Measurements from ENCODE around the gene SNCG.
"Not testable (repeated sequence)": the region's sequence is repeated elsewhere in the genome, so short reads cannot be mapped to it uniquely, and the experiment has no call there.

SNCG gene

GRCh38 chr10:86958116-86958900, at the start of gene SNCG:
TSS of gene SNCG (plus strand) at chr10:86958599. CDS start at chr10:86958698, 99 bp downstream.
- DNase-seq (ENCODE audit: low read depth), result no peak

- no peak for DNase-seq (ENCODE audit: low read depth)
These were observed 43.7 kb upstream of the SNCG start for GRCh38 chr10:86914734-86915133.

DNA sequence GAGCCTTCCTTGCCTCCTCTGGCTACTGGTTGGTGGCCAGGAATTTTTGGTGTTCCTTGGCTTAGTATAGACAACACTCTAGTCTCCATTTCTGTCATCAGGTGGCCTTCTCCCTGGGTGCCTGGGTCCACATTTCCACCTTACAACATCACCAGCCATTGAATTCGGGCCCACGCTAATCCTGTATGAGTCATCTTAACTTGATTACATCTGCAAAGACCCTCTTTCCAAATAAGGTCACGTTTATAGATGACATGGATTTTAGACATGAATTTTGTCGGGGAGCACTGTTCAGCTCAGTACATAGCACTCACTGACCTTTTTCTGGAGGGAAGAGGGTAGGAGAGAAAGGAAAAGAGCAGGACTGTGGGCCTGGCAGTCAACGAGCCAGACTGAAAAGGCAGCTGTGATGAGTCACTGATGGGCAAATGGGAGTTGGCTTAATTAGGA, 40.4 kb upstream of the SNCG start:
- DNase-seq (ENCODE audit: low read depth), result no peak

DNA sequence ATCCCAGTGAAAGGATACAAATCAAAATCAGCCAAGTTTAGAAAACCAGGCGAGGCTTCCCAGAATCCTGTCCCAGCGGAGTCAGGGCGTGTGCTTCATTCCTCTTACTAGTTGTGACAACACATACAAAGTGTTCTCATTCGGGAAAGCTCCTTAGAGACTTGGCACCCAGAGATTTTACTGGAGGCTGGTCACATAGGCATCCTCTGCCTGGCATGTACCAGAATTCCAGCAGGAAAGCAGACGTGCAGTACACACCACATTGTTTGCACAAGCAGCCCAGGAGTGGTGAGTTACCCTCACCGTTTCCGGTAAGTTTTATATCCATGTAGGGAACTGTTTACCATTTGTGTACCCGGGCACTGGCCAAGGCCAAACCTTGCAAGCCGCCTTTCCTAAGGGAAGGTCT, 35.8 kb upstream of the SNCG start:
- no peak for DNase-seq (ENCODE audit: low read depth)

GRCh38 chr10:86929468-86930380, 28.7 kb upstream of the SNCG start:
- DNase-seq (ENCODE audit: low read depth), result no peak

- DNase-seq (ENCODE audit: low read depth), result no peak
These were observed 26.5 kb upstream of the SNCG start for GRCh38 chr10:86931872-86932271.

GRCh38 chr10:86932674-86933073, 25.7 kb upstream of the SNCG start:
- DNase-seq (ENCODE audit: low read depth), result no peak

DNA sequence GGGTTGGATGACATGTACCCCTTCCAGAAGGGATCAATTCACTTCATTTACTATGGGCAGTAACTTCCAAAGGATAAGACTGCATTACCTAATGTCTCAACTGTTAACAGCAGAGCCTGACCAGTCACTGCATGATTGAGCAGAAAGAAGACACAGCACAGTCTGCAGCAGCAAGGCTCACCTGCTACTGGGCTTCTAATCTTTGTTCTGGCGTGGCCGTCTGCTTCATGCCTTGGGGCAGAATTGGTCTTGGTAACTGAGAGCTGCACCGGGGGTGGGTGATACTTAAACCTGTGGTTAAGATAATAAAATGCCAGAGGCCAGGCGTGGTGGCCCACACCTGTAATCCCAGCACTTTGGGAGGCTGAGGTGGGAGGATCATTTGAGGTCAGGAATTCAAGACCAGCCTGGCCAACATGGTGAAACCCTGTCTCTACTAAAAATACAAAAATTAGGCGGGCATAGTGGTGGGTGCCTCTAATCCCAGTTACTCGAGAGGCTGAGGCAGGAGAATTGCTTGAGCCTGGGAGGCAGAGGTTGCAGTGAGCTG, 24.2 kb upstream of the SNCG start:
- DNase-seq (ENCODE audit: low read depth), result not testable (repeated sequence)

DNA sequence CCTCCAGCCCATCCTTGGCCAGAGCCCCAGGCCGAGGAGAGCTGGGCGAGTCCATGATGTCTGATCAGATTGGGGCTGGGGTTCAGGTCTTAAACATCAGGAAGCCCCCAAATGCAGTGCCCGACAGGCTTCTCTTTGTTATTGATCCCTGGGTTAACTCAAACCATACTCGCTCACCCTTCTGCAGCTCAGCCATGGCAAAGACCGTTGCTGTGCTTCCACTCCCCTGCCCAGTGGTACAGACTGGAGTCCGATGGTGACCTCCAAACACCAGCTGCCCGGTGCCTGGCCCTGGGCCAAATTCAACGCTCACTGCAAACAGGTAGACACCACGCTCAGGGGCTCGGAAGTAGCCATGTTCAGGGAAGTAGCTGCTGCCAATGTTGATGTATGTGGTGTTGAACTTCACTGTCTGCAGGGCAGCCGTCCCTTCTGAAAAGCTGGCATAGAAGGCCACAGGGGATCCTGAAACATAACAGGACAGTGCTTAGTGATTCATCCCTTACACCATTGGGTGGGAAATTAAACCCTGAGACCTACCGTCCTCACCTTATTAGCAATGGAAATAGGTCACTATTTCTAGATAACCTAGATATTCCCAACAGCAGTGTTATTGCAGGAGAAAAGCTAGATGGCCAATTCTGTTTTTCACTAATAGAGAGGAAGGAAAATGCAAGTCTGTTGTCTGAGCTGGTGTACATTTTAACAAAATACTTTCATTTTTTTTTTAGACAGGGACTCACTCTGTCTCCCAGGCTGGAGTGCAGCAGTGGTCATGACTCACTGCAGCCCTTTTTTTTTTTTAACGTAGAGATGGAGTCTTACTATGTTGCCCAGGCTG, 21.5 kb upstream of the SNCG start:
- DNase-seq (ENCODE audit: low read depth), result no peak

DNA sequence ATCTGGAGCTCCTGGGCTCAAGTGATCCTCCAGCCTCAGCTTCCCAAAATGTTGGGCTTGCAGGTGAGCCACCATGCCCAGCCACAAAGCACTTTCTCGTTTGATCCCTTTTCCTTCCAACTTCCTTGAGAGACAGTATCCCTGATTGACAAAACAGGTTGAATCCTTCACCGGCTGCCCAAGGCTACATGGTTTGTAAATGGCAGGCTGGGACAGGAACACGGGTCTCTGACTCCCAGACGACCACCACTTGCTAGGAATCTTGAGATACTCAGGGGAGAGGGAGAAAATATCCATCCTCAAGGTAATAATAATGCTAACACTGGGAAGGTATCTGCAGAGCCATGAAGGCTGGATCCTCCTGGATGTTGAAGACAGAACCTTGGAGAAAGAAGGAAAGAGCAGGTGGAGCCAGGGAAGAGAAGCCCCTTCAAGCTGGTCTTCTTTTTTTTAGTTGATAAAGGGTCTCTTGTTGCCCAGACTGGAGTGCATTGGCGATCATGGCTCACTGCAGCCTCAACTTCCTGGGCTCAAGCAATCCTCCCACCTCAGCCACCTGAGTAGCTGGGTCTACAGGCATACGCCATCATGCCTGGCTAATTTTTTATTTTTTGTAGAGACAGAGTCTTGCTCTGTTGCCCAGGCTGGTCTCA, 20.8 kb upstream of the SNCG start:
- no peak for DNase-seq (ENCODE audit: low read depth)

- no peak for DNase-seq (ENCODE audit: low read depth)
These were observed 20.1 kb upstream of the SNCG start for GRCh38 chr10:86938260-86938659.

- DNase-seq (ENCODE audit: low read depth), result not testable (repeated sequence)
These were observed 18.3 kb upstream of the SNCG start for GRCh38 chr10:86940076-86940475.

DNA sequence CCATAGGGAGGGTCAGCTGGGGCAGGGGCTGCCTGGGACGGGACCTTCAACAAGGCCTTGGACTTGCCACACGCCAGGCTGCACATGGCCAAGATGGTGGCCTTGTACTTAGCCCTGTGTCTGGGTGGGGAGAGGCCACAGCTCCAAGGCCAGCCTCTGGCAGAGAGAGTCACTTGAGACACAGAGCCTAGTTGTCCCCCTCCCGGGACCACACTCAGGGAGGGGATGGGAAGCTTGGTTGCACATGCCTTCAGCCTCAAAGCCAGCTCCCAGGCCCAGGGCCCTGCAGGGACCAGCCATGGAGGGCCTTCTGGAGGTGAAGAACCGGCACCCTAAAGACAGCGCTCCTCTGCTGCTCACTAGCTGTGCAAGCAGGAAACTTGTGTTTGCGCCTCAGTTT, 17.7 kb upstream of the SNCG start:
- no peak for DNase-seq (ENCODE audit: low read depth)

DNA sequence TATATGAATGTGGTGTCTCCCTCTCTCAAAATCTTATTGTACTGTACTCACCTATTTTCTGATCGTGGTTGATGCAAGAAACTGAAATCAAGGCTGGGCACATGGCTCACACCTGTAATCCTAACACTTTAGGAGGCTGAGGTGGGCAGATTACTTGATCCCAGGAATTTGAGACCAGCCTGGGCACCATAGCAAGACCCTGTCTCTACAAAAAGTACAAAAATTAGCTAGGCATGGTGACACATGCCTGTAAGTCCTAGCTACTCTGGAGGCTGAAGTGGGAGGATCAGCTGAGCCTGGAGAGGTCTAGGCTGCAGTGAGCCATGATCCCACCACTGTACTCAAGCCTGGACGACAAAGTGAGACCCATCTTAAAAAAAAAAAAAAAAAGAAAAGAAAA, 17.0 kb upstream of the SNCG start:
- no peak for DNase-seq (ENCODE audit: low read depth)

- DNase-seq (ENCODE audit: low read depth), result no peak
These were observed 16.4 kb upstream of the SNCG start for GRCh38 chr10:86941991-86942421.

GRCh38 chr10:86942441-86943315, 15.7 kb upstream of the SNCG start:
- DNase-seq (ENCODE audit: low read depth), result no peak

GRCh38 chr10:86943316-86944030, 14.9 kb upstream of the SNCG start:
- DNase-seq (ENCODE audit: low read depth), result no peak

DNA sequence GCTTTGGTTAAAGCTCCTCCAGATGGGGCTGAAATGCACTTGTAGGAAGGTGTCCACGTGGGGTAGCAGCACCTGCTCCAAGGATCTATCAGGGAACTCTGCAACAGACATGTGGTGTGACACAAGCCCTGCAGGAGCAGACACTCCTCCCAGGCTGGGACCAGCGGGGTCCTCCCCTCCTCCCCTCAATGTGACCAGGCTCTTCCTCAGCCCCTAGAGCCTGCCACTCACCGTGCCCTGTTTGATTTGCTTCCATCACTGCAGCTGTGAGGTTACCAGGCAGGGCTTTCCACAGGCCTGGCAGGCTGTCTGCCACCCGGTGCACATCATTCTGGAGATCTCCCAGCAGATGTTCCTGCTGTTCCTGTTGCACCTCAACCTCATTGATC, 14.4 kb upstream of the SNCG start:
- DNase-seq (ENCODE audit: low read depth), result no peak

DNA sequence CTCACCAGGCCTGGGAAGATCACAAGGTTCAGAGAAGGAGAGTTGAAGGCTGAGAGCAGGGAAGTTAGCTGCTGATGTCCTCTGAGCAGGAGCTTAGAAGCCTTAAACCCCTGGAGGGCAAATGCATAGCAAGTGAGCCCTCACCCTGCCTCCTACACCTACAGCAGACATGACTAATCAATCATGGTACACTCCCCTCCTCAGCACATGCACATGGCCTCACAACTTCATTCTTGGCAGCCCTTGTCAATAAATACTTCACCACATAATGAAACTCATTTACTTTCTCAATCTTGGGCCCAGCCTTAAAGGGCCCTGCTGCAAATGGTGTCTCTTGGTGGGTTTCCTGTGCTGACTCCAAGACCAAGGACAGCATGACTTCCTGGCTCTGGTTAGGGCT, 13.9 kb upstream of the SNCG start:
- no peak for DNase-seq (ENCODE audit: low read depth)

GRCh38 chr10:86944907-86945306, 13.5 kb upstream of the SNCG start:
- DNase-seq (ENCODE audit: low read depth), result no peak

Measured in stimulated activated CD8-positive, alpha-beta memory T cell treated with anti-CD3 and anti-CD28 coated beads, Interleukin-15, amount 100 ng/mL, for 24 hours (primary cell).